Body of pancreas (tissue), 4 donors: ENCODE measurements around the gene LYSMD4.

Source experiments
- POLR2A ChIP-seq, 3 donors: fragments of 450-650 bp; IDR thresholded peaks; one replicate each; pipeline ENCODE4 v1.6.1; 2016; ENCODE audit warnings: antibody characterized with exemption in 3 of 3, mild to moderate bottlenecking in 2 of 3
- TF ChIP-seq, protein P1 (sequence below), 7 experiments: fragments of 450-650 bp in 4 of 7; fragments of 200-600 bp in 3 of 7; sonication (generic) in 3 of 7; IDR thresholded peaks; one replicate each; pipeline ENCODE4 v1.5.1; 2016 to 2019; ENCODE audit warnings: antibody characterized with exemption in 7 of 7

DNA sequence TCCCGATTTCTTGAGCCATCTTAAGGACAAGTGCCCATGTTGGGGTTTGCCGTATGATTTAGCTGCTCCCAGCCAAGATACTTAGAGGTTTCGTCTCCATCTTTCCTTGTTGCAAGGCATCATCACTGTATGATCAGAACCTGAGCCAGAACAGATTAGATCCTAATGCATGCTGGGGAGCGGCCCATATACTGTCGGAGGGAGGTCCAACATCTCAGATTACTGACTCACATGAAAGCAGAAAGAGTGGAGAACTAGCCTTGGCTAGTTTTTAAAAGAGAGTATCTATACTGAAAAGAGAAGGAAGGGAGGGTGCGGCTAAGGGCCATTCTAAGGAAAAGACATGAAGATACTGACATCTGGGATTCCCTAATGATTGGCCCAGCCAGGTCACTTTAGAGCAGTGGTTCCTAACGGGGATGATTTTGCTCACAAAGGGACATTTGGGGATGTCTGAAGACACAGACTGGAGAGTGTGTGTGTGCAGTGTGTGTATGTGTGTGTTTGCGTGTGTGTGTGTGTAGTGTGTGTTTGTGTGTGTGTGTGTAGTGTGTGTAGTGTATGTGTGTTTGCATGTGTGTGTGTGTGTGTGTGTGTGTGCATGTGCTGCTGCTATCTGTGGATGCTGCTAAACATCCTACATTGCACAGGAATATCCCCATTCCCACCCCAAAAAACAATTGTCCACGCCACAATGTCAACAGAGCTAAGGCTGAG, 12.3 kb upstream of the LYSMD4 start:
- TF ChIP-seq, protein P1, sequence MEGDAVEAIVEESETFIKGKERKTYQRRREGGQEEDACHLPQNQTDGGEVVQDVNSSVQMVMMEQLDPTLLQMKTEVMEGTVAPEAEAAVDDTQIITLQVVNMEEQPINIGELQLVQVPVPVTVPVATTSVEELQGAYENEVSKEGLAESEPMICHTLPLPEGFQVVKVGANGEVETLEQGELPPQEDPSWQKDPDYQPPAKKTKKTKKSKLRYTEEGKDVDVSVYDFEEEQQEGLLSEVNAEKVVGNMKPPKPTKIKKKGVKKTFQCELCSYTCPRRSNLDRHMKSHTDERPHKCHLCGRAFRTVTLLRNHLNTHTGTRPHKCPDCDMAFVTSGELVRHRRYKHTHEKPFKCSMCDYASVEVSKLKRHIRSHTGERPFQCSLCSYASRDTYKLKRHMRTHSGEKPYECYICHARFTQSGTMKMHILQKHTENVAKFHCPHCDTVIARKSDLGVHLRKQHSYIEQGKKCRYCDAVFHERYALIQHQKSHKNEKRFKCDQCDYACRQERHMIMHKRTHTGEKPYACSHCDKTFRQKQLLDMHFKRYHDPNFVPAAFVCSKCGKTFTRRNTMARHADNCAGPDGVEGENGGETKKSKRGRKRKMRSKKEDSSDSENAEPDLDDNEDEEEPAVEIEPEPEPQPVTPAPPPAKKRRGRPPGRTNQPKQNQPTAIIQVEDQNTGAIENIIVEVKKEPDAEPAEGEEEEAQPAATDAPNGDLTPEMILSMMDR (IDR thresholded peaks at IDR 0.05) = no peak
- TF ChIP-seq POLR2A (IDR thresholded peaks at IDR 0.05) = no peak
